Panc1 (cell line): ENCODE measurements around the gene VAC14. TPM values are rescaled to one million over a fixed set of nuclear protein-coding genes. Genes with fewer than 3 reads are reported as not detected.

Source experiments
- ATAC-seq: fragments of 200-7000 bp; cut with Tn5 transposase; 2 replicates; pipeline ENCODE4 v1.9.1; 2020; ENCODE audit warnings: mild to moderate bottlenecking, moderate library complexity
- BruUV-seq: library from RNA; stranded (reverse); fragments of 400-500 nt; replicated peaks from 2 replicates; lab custom pipeline; 2021; lab: Mats Ljungman, UMichigan
- CTCF ChIA-PET: fragments of 300-600 bp; sonication (Branson Sonifier 250); formaldehyde crosslinking; loops from one replicate; lab custom pipeline; 2022; ENCODE audit warnings: antibody characterized with exemption; lab: Charles Lee
- POLR2A ChIA-PET: fragments of 300-600 bp; sonication (Branson Sonifier 250); formaldehyde crosslinking; loops from one replicate; lab custom pipeline; 2022; ENCODE audit warnings: antibody characterized with exemption; lab: Charles Lee
- DNase-seq: peaks from one replicate; pipeline ENCODE4 v3.0.0-alpha.2; 2010; ENCODE audit warnings: low read depth, low spot score
- H3K27ac ChIP-seq: 2 replicates; pipeline ENCODE4 v1.5.1; 2011; ENCODE audit warnings: mild to moderate bottlenecking, low read length, inconsistent platforms
- H3K27me3 ChIP-seq: fragments of 200-500 bp; sonication (Bioruptor generic); 2 replicates; pipeline ENCODE4 v1.6.0; 2014; ENCODE audit warnings: low read length, inconsistent platforms; ENCODE audit not compliant: control insufficient read depth, insufficient read depth
- H3K36me3 ChIP-seq: fragments of 200-500 bp; sonication (Bioruptor generic); 2 replicates; pipeline ENCODE4 v1.5.1; 2014; ENCODE audit warnings: inconsistent platforms, mild to moderate bottlenecking, low read length, moderate library complexity; ENCODE audit not compliant: control insufficient read depth, insufficient read depth
- H3K4me1 ChIP-seq: 2 replicates; pipeline ENCODE4 v1.5.1; 2011; ENCODE audit warnings: inconsistent platforms, mild to moderate bottlenecking, low read length, moderate library complexity; ENCODE audit not compliant: control insufficient read depth, insufficient read depth
- H3K4me3 ChIP-seq, 2 experiments: 2 replicates each; pipeline ENCODE4 v1.5.1; 2011 to 2012; ENCODE audit warnings: low read depth in 2 of 2, low read length in 2 of 2, mild to moderate bottlenecking in 2 of 2, inconsistent platforms in 1 of 2, moderate library complexity in 1 of 2
- H3K9me3 ChIP-seq: fragments of 200-500 bp; sonication (Bioruptor generic); 2 replicates; pipeline ENCODE4 v1.5.1; 2014; ENCODE audit warnings: low read depth, mild to moderate bottlenecking, inconsistent platforms, low read length, moderate library complexity; ENCODE audit not compliant: control insufficient read depth, insufficient read depth
- CTCF ChIP-seq: fragments of 450-650 bp; IDR thresholded peaks from 2 replicates; pipeline ENCODE4 v1.5.1; 2017; ENCODE audit warnings: mild to moderate bottlenecking
- POLR2AphosphoS5 ChIP-seq: IDR thresholded peaks from 2 replicates; pipeline ENCODE4 v1.6.1; 2012; ENCODE audit warnings: mild to moderate bottlenecking, low read depth, low read length, moderate library complexity
- REST ChIP-seq, 2 experiments: IDR thresholded peaks; 2 replicates each; pipeline ENCODE4 v1.6.1; 2011 to 2012; ENCODE audit warnings: low read depth in 2 of 2, control low read depth in 1 of 2, low read length in 1 of 2, mild to moderate bottlenecking in 1 of 2, moderate library complexity in 1 of 2; ENCODE audit not compliant: insufficient read depth in 1 of 2
- SIN3A ChIP-seq: IDR thresholded peaks from 2 replicates; pipeline ENCODE4 v1.6.1; 2012; ENCODE audit warnings: low read depth, mild to moderate bottlenecking, low read length, moderate library complexity, borderline replicate concordance; ENCODE audit not compliant: insufficient read depth
- TCF7L2 ChIP-seq: IDR thresholded peaks from 2 replicates; pipeline ENCODE4 v1.6.1; 2011; ENCODE audit warnings: mild to moderate bottlenecking, low read depth, low read length, inconsistent platforms
- in situ Hi-C: cut with HindIII; loops from 2 replicates; pipeline ENCODE4 v1.10.0; 2016; ENCODE audit warnings: low sequenced_read_pairs, low pct_unique_long_range_greater_than_20kb
- intact Hi-C: fragments of 100-400 bp; cut with micrococcal nuclease; formaldehyde crosslinking; loops from one replicate; pipeline ENCODE4 v1.10.0; 2022; ENCODE audit not compliant: unreplicated experiment
- total RNA-seq: library from RNA; stranded (reverse); gene quantifications from one replicate; pipeline ENCODE4 v1.2.1, GENCODE V29; 2021; ENCODE audit not compliant: unreplicated experiment

Gene VAC14
- total RNA-seq, 1 experiment from 2014 or later, result 37.9 TPM

GRCh38 chr16:70765491-70765890 lies 35.5 kb downstream of the VAC14 start:
- BruUV-seq, result no TSS peak
- no peaks in the 10 kb centered on the region for H3K9me3 ChIP-seq
- intact Hi-C loops (no loop called here), in situ Hi-C loops (no loop called here)
- DNase-seq (no peak), ATAC-seq (no peak)
- H3K27ac ChIP-seq, result no peak overlapping the region
- CTCF ChIA-PET, result no interaction called here
- no peak overlapping the region for H3K4me3 ChIP-seq
- peaks cover 2% of the 10 kb centered on the region; the same call in 1 of the 2 replicates for H3K4me1 ChIP-seq
- H3K36me3 ChIP-seq, result no peaks in the 10 kb centered on the region
- POLR2A ChIA-PET, result no interaction called here
- TF ChIP-seq TCF7L2 (no peak), REST (IDR thresholded peaks at IDR 0.05; ENCODE audit: insufficient read depth in 1 of 2, low read depth in 2 of 2, low read length in 1 of 2) (no peak), CTCF (no peak), SIN3A (no peak), POLR2AphosphoS5 (no peak)
- no peaks in the 10 kb centered on the region for H3K27me3 ChIP-seq

- Histone ChIP-seq H3K27me3 (no peaks in the 10 kb centered on the region), H3K36me3 (no peaks in the 10 kb centered on the region), H3K9me3 (no peaks in the 10 kb centered on the region), H3K4me3 (no peak overlapping the region), H3K4me1 (peaks cover 2% of the 10 kb centered on the region; the same call in 1 of the 2 replicates), H3K27ac (no peak overlapping the region)
- DNase-seq (no peak), ATAC-seq (no peak)
- BruUV-seq, result no TSS peak
- ChIA-PET POLR2A (no interaction called here), CTCF (no interaction called here)
- in situ Hi-C loops (no loop called here), intact Hi-C loops (no loop called here)
- TF ChIP-seq TCF7L2 (no peak), REST (IDR thresholded peaks at IDR 0.05; ENCODE audit: insufficient read depth in 1 of 2, low read depth in 2 of 2, low read length in 1 of 2) (no peak), POLR2AphosphoS5 (no peak), SIN3A (no peak), CTCF (no peak)
These were observed 36.3 kb downstream of the VAC14 start for GRCh38 chr16:70764632-70765031.
